ENCODE data around the gene RNF224.

The RNF224 gene

DNA sequence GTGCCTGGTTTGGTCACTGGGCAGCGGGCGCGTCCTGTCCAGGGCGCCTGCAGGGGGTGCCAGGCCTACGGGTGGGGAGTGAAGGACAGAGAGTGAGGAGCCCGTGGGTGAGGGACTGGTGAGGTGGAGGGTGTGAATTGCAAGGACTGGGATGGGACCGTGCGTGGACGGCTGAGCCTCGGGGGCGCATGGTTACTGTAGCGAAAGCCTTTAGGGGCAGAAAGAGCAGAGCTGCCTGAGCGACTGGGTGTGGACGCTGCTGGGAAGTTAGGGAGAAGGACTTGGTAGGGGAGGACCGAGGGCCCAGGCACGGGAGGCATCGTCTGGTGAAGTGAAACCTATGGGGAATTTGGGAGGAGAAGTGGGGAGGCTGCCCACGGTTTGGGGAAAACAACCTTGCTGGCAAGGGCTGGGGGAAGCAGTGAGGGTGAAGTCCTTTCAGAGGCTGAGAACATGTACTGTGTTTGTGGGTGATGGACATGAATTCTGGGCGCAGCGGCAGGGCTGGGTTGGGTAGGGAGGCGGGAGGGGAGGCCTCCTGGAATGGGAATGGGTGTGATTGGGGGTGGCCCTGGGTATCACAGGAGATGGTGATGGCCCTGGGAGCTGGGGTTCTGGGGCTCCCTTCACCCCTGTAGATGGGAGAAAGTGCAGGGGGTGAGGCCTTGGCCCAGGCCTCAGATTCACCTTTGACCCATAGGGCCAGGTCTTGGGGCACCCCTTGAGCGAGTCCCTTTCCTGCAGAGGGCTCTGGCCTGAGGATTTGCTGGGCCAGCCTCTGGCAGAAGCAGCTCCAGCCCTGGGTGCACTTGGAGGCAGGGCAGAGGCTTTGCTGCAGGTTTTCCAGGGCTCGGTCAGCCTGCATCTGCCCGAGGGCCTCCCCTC lies 48.5 kb downstream of the RNF224 start:
- no peak for DNase-seq

DNA sequence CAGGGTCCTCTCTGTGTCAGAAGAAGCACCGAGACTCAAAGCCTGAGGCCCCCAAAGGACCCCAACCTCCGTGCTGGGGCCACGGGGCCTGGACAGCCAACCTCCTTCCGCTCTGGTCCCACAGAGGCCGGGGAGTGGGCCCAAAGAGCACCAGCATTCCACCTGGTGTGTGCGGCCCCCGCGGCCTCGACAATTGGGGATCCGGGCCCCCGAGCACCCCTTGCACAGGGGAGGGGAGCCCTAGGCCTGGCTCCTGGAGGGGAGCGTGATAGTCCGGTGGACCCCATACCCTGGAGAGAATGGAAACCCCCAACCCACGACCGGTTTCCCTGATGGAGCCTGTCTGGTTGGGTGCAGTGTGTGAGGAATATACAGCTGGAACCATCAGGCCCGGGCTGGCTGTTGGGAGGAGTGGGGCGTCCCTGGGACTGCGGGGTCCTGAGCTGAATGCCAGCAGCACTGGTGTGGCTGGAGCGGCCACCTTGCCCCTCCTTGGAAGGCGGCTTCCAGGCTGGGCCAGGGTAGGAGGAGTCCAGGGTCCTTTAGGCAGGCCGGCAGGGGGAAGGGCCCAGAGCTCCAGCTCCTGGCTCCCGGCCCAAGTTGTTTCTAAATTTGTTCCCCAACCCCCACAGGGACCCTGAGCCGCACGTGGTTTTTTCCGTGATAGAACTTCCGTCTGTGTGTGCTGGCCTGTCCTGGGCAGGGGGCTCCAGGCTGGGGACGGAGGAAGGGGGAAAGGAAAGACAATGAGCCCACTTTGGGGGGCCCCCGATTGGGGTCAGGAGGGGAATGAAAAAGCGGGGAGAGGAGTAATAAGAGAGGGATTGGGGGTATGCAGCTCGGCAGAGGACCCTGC lies 49.4 kb downstream of the RNF224 start:
- DNase-seq: no peak

GRCh38 chr9:137277329-137278041 lies 50.2 kb downstream of the RNF224 start, which contains the start of gene TOR4A:
TOR4A (plus strand) TSS chr9:137277726; CDS start chr9:137278690, 964 bp downstream.
- no peak for DNase-seq

- no peak for DNase-seq
These were observed 50.9 kb downstream of the RNF224 start for GRCh38 chr9:137278061-137278701.
